SH-SY5Y (cell line): ENCODE results near the gene PRRC2B.

Experiments used
- GATA2 ChIP-seq: IDR thresholded peaks from 2 replicates; pipeline ENCODE4 v1.6.1; 2011; ENCODE audit warnings: mild to moderate bottlenecking, low read depth, low read length
- GATA3 ChIP-seq: IDR thresholded peaks from 2 replicates; pipeline ENCODE4 v1.6.1; 2011; ENCODE audit warnings: low read depth, mild to moderate bottlenecking, low read length, moderate library complexity

The PRRC2B gene

GRCh38 chr9:131502781-131503625 lies 109.1 kb downstream of the PRRC2B start, which contains the start of gene POMT1:
POMT1 (plus strand) TSS chr9:131502918; CDS start chr9:131504219, 1,301 bp downstream.
- TF ChIP-seq GATA2, result no peak
- no peak for TF ChIP-seq GATA3

- TF ChIP-seq GATA2 (no peak), GATA3 (no peak)
Measured at GRCh38 chr9:131503626-131504465, 110.0 kb downstream of the PRRC2B start.

- TF ChIP-seq GATA3 (no peak), GATA2 (no peak)
Measured at GRCh38 chr9:131505012-131505411, 111.1 kb downstream of the PRRC2B start.

GRCh38 chr9:131511416-131511815 lies 117.5 kb downstream of the PRRC2B start:
- TF ChIP-seq GATA2 (no peak), GATA3 (no peak)

- TF ChIP-seq GATA3 (no peak), GATA2 (no peak)
Measured at GRCh38 chr9:131511880-131512279, 118.0 kb downstream of the PRRC2B start.

- TF ChIP-seq GATA3 (no peak), GATA2 (no peak)
Measured at GRCh38 chr9:131513177-131513576, 119.3 kb downstream of the PRRC2B start.

- TF ChIP-seq GATA2, result no peak
- TF ChIP-seq GATA3, result no peak
Measured at GRCh38 chr9:131516100-131516499, 122.2 kb downstream of the PRRC2B start.

GRCh38 chr9:131516930-131517329 lies 123.0 kb downstream of the PRRC2B start:
- TF ChIP-seq GATA3 (no peak), GATA2 (no peak)

- TF ChIP-seq GATA3, result no peak
- TF ChIP-seq GATA2, result no peak
Measured at GRCh38 chr9:131517761-131518190, 123.9 kb downstream of the PRRC2B start.

- TF ChIP-seq GATA3 (no peak), GATA2 (no peak)
Measured at GRCh38 chr9:131518553-131518952, 124.7 kb downstream of the PRRC2B start.

GRCh38 chr9:131520503-131520902 lies 126.6 kb downstream of the PRRC2B start:
- no peak for TF ChIP-seq GATA3
- TF ChIP-seq GATA2, result no peak

- TF ChIP-seq GATA2 (no peak), GATA3 (no peak)
Measured at GRCh38 chr9:131521203-131521602, 127.3 kb downstream of the PRRC2B start.

- TF ChIP-seq GATA2 (no peak), GATA3 (no peak)
Measured at GRCh38 chr9:131521822-131522221, 127.9 kb downstream of the PRRC2B start.

- no peak for TF ChIP-seq GATA2
- TF ChIP-seq GATA3, result no peak
Measured at GRCh38 chr9:131522257-131523085, 128.6 kb downstream of the PRRC2B start.

- TF ChIP-seq GATA2, result no peak
- TF ChIP-seq GATA3, result no peak
Measured at GRCh38 chr9:131523086-131523388, 129.2 kb downstream of the PRRC2B start.
